Measurements from ENCODE around the gene SUSD2.

DNA sequence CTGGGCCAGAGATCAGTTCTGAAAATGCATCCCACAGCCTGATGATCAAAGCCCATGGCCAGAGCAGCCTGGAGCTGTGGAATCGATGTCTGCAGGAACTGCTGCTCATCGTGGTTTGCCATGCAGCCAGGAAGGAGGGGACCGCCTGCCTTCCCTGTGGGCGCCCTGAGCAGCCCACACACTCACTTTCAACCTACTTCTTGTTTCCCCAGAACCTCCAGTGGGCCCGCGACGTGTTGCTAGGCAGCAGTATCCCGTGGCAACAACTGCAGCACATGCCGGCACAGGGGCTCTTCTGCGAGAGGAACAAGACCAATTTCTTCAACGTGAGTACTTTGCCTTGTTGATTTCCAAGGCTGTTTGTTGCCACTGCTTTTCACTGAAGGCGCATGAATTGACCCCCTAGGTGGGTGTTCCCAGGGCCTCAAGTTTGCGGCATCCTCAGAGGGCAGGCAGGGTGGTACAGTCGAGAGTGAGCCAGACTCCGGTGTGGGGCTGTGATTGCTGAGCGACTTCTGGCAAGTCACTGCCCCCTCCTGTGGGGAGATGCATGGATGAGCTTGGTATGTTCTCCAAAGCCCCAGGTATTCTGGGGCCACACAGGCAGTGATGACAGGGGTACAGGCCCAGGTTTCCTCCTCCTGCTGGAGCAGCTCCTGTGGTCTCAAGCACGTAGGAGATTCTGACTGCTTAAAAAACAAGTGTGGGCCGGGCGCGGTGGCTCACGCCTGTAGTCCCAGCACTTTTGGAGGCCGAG lies 47.0 kb upstream of the SUSD2 start:
- TF ChIP-seq PKNOX1 (IDR thresholded peaks at IDR 0.05) (no peak), SUZ12 (IDR thresholded peaks at IDR 0.05) (no peak), NFRKB (IDR thresholded peaks at IDR 0.05) (no peak), FOXK2 (IDR thresholded peaks at IDR 0.05) (no peak), CTBP1 (IDR thresholded peaks at IDR 0.05; ENCODE audit: borderline replicate concordance) (no peak), TARDBP (IDR thresholded peaks at IDR 0.05) (no peak), ARNT (IDR thresholded peaks at IDR 0.05) (no peak), BHLHE40 (IDR thresholded peaks at IDR 0.05; ENCODE audit: borderline replicate concordance) (no peak), SP1 (IDR thresholded peaks at IDR 0.05) (no peak), ZNF384 (IDR thresholded peaks at IDR 0.05) (no peak), ELF4 (IDR thresholded peaks at IDR 0.05) (no peak), HDGF (IDR thresholded peaks at IDR 0.05; ENCODE audit: borderline replicate concordance) (no peak), FOXM1 (IDR thresholded peaks at IDR 0.05; ENCODE audit: borderline replicate concordance) (no peak), FOXA1 (IDR thresholded peaks at IDR 0.05) (no peak)
